HCT116 (cell line): ENCODE results near the gene HTR3B. TPM values are rescaled to one million over a fixed set of nuclear protein-coding genes. Genes with fewer than 3 reads are reported as not detected.
A peak's percentile ranks its signal among the peaks of the same experiment; 100 is the strongest.

Experiments used
- ATAC-seq: fragments of 200-7000 bp; cut with Tn5 transposase; 2 replicates; pipeline ENCODE4 v1.9.1; 2020; ENCODE audit warnings: mild to moderate bottlenecking, moderate library complexity
- BruUV-seq: library from RNA; stranded (reverse); fragments of 400-500 nt; replicated peaks from 2 replicates; lab custom pipeline; 2021; lab: Mats Ljungman, UMichigan
- CTCF ChIA-PET: fragments of 300-600 bp; sonication (Branson Sonifier 250); formaldehyde crosslinking; loops from one replicate; lab custom pipeline; 2021; ENCODE audit warnings: antibody characterized with exemption; lab: Charles Lee
- POLR2A ChIA-PET: fragments of 300-600, 350-600 bp; sonication (Branson Sonifier 250); formaldehyde crosslinking; loops from one replicate; lab custom pipeline; 2021; ENCODE audit warnings: antibody characterized with exemption; lab: Charles Lee
- RAD21 ChIA-PET, 2 experiments: fragments of 300-600 bp; sonication (Branson Sonifier 250); formaldehyde crosslinking; loops; one replicate each; lab custom pipeline; 2023; ENCODE audit warnings: low total read pairs in 2 of 2; ENCODE audit not compliant: uncharacterized antibody in 2 of 2, unreplicated experiment in 2 of 2, low non-redundant PET in 1 of 2; lab: Charles Lee
- DNase-seq: peaks from one replicate; pipeline ENCODE4 v3.0.0-alpha.2; 2010; ENCODE audit warnings: low read depth, low spot score
- H2AFZ ChIP-seq: fragments of 200-600 bp; shearing (Covaris generic), sonication (generic); 2 replicates; pipeline ENCODE4 v1.6.1; 2017; ENCODE audit warnings: low read depth, mixed run types, mixed read lengths, antibody characterized with exemption, low read length; ENCODE audit not compliant: poor library complexity, severe bottlenecking
- H3K27ac ChIP-seq: 2 replicates; pipeline ENCODE4 v1.5.1; 2012; ENCODE audit warnings: low read depth, low read length
- H3K27me3 ChIP-seq: fragments of 200-600 bp; sonication (generic); 2 replicates; pipeline ENCODE4 v1.6.1; 2016; ENCODE audit warnings: mixed run types, low read length, mixed read lengths; ENCODE audit not compliant: insufficient read depth
- H3K36me3 ChIP-seq, 2 experiments: fragments of 200-500 bp in 1 of 2; fragments of 200-600 bp in 1 of 2; sonication (Bioruptor generic) in 1 of 2; sonication (generic) in 1 of 2; 2 replicates each; pipeline versions ENCODE4 v1.5.1 to v1.6.1; 2014 to 2016; ENCODE audit warnings: low read length in 2 of 2, inconsistent platforms in 1 of 2, mixed read lengths in 1 of 2, mixed run types in 1 of 2; ENCODE audit not compliant: insufficient read depth in 2 of 2, control insufficient read depth in 1 of 2
- H3K4me1 ChIP-seq, 2 experiments: fragments of 200-600 bp in 1 of 2; sonication (generic) in 1 of 2; 2 replicates each; pipeline versions ENCODE4 v1.5.1 to v1.6.1; 2012 to 2017; ENCODE audit warnings: low read length in 2 of 2, inconsistent platforms in 1 of 2, mild to moderate bottlenecking in 1 of 2, mixed read lengths in 1 of 2, mixed run types in 1 of 2, moderate library complexity in 1 of 2; ENCODE audit not compliant: insufficient read depth in 2 of 2, control insufficient read depth in 1 of 2
- H3K4me2 ChIP-seq: fragments of 200-600 bp; sonication (generic); 2 replicates; pipeline ENCODE4 v1.6.1; 2017; ENCODE audit warnings: mixed run types, low read length, mixed read lengths
- H3K4me3 ChIP-seq, 2 experiments: fragments of 200-600 bp in 1 of 2; sonication (generic) in 1 of 2; replicated peaks in 1 of 2; 2 replicates each; pipeline ENCODE4 v1.5.1; 2011 to 2016; ENCODE audit warnings: low read length in 2 of 2, control low read depth in 1 of 2, low read depth in 1 of 2, mild to moderate bottlenecking in 1 of 2, mixed read lengths in 1 of 2, mixed run types in 1 of 2
- H3K79me2 ChIP-seq: fragments of 200-600 bp; sonication (generic); 2 replicates; pipeline ENCODE4 v1.6.1; 2017; ENCODE audit warnings: mild to moderate bottlenecking, mixed run types, low read length, moderate library complexity, mixed read lengths; ENCODE audit not compliant: insufficient read depth
- H3K9ac ChIP-seq: fragments of 200-600 bp; sonication (generic); 2 replicates; pipeline ENCODE4 v1.6.1; 2016; ENCODE audit warnings: low read length, mixed read lengths
- H3K9me2 ChIP-seq: fragments of 200-600 bp; sonication (generic), shearing (Covaris generic); 2 replicates; pipeline ENCODE4 v1.6.1; 2017; ENCODE audit warnings: mixed run types, mild to moderate bottlenecking, moderate library complexity; ENCODE audit not compliant: insufficient read depth
- H3K9me3 ChIP-seq, 2 experiments: fragments of 200-500 bp in 1 of 2; fragments of 200-600 bp in 1 of 2; sonication (Bioruptor generic) in 1 of 2; sonication (generic) in 1 of 2; 2 replicates each; pipeline ENCODE4 v1.6.1; 2014 to 2017; ENCODE audit warnings: low read length in 2 of 2, mixed read lengths in 2 of 2, inconsistent platforms in 1 of 2, low read depth in 1 of 2, mild to moderate bottlenecking in 1 of 2, mixed run types in 1 of 2, moderate library complexity in 1 of 2; ENCODE audit not compliant: control insufficient read depth in 1 of 2, insufficient read depth in 1 of 2
- H4K20me1 ChIP-seq: fragments of 200-600 bp; sonication (generic), shearing (Covaris generic); 2 replicates; pipeline ENCODE4 v1.6.1; 2017; ENCODE audit warnings: mixed run types, mild to moderate bottlenecking, moderate library complexity; ENCODE audit not compliant: insufficient read depth
- CEBPB ChIP-seq: IDR thresholded peaks from 2 replicates; pipeline ENCODE4 v1.6.1; 2012; ENCODE audit warnings: low read depth
- EGR1 ChIP-seq: IDR thresholded peaks from 2 replicates; pipeline ENCODE4 v1.6.1; 2012; ENCODE audit warnings: low read depth
- ELF1 ChIP-seq: IDR thresholded peaks from 2 replicates; pipeline ENCODE4 v1.6.1; 2012; ENCODE audit warnings: low read depth, borderline replicate concordance
- EZH2 ChIP-seq: fragments of 200-600 bp; sonication (generic); IDR thresholded peaks from 2 replicates; pipeline ENCODE4 v1.6.1; 2017; ENCODE audit warnings: antibody characterized with exemption, mixed run types
- MAX ChIP-seq: IDR thresholded peaks from 2 replicates; pipeline ENCODE4 v1.6.1; 2012
- SIN3A ChIP-seq: IDR thresholded peaks from 2 replicates; pipeline ENCODE4 v1.6.1; 2012; ENCODE audit warnings: low read depth
- SP1 ChIP-seq: IDR thresholded peaks from 2 replicates; pipeline ENCODE4 v1.6.1; 2012; ENCODE audit warnings: low read depth
- TCF7L2 ChIP-seq: IDR thresholded peaks from 2 replicates; pipeline ENCODE4 v1.7.0; 2011; ENCODE audit warnings: borderline replicate concordance, inconsistent platforms; ENCODE audit not compliant: insufficient read depth, insufficient read length; ENCODE audit errors: extremely low read depth
- intact Hi-C: fragments of 100-400 bp; cut with micrococcal nuclease; formaldehyde crosslinking; loops from 2 replicates; pipeline ENCODE4 v1.10.0; 2022
- total RNA-seq: library from RNA; stranded (reverse); gene quantifications from one replicate; pipeline ENCODE4 v1.2.1, GENCODE V29; 2021; ENCODE audit not compliant: unreplicated experiment
- TF ChIP-seq, protein P1 (sequence below): IDR thresholded peaks from 2 replicates; pipeline ENCODE4 v1.6.1; 2012; ENCODE audit warnings: low read depth
- TF ChIP-seq, protein P2 (sequence below): IDR thresholded peaks from 2 replicates; pipeline ENCODE4 v1.6.1; 2011; ENCODE audit warnings: mild to moderate bottlenecking, low read length, moderate library complexity; ENCODE audit not compliant: insufficient replicate concordance; ENCODE audit errors: extremely low read depth

HTR3B gene
- total RNA-seq, 1 experiment from 2014 or later = not detected

- TF ChIP-seq, protein P1, sequence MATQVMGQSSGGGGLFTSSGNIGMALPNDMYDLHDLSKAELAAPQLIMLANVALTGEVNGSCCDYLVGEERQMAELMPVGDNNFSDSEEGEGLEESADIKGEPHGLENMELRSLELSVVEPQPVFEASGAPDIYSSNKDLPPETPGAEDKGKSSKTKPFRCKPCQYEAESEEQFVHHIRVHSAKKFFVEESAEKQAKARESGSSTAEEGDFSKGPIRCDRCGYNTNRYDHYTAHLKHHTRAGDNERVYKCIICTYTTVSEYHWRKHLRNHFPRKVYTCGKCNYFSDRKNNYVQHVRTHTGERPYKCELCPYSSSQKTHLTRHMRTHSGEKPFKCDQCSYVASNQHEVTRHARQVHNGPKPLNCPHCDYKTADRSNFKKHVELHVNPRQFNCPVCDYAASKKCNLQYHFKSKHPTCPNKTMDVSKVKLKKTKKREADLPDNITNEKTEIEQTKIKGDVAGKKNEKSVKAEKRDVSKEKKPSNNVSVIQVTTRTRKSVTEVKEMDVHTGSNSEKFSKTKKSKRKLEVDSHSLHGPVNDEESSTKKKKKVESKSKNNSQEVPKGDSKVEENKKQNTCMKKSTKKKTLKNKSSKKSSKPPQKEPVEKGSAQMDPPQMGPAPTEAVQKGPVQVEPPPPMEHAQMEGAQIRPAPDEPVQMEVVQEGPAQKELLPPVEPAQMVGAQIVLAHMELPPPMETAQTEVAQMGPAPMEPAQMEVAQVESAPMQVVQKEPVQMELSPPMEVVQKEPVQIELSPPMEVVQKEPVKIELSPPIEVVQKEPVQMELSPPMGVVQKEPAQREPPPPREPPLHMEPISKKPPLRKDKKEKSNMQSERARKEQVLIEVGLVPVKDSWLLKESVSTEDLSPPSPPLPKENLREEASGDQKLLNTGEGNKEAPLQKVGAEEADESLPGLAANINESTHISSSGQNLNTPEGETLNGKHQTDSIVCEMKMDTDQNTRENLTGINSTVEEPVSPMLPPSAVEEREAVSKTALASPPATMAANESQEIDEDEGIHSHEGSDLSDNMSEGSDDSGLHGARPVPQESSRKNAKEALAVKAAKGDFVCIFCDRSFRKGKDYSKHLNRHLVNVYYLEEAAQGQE = no peak
- TF ChIP-seq, protein P2, sequence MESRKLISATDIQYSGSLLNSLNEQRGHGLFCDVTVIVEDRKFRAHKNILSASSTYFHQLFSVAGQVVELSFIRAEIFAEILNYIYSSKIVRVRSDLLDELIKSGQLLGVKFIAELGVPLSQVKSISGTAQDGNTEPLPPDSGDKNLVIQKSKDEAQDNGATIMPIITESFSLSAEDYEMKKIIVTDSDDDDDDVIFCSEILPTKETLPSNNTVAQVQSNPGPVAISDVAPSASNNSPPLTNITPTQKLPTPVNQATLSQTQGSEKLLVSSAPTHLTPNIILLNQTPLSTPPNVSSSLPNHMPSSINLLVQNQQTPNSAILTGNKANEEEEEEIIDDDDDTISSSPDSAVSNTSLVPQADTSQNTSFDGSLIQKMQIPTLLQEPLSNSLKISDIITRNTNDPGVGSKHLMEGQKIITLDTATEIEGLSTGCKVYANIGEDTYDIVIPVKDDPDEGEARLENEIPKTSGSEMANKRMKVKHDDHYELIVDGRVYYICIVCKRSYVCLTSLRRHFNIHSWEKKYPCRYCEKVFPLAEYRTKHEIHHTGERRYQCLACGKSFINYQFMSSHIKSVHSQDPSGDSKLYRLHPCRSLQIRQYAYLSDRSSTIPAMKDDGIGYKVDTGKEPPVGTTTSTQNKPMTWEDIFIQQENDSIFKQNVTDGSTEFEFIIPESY = no peak
- no peak for TF ChIP-seq EGR1
- TF ChIP-seq SIN3A = no peak
- no peak for TF ChIP-seq MAX
- no peak for TF ChIP-seq EZH2
- no peak for TF ChIP-seq ELF1
- TF ChIP-seq SP1 = no peak
- TF ChIP-seq, all 23 proteins: peak for 0
These were observed 22.7 kb upstream of the HTR3B start (continued) for GRCh38 chr11:113881856-113882255.

GRCh38 chr11:113884361-113884836, 20.2 kb upstream of the HTR3B start:
- ATAC-seq (no peak), DNase-seq (no peak)
- BruUV-seq = no TSS peak
- peak; percentile 39; the same call in 1 of the 2 replicates for TF ChIP-seq CEBPB
- no peak for TF ChIP-seq TCF7L2
- H3K9ac ChIP-seq = no peak overlapping the region
- intact Hi-C loops = no loop called here
- no peaks in the 10 kb centered on the region; a peak in 1 of 4 replicates for H3K4me1 ChIP-seq
- no peaks in the 10 kb centered on the region for H3K9me2 ChIP-seq
- no peak overlapping the region for H2AFZ ChIP-seq
- no peaks in the 10 kb centered on the region for H4K20me1 ChIP-seq
- H3K9me3 ChIP-seq = no peaks in the 10 kb centered on the region
- ChIA-PET POLR2A (no interaction called here), RAD21 (interaction anchor here in 1 of 2 experiments (0.5 kb wide), 1 partner anchor 62 kb away, joined by 3 read pairs; no protein-coding TSS in a partner anchor), CTCF (interaction anchor here (1.3 to 1.8 kb wide), 2 partner anchors 9 to 12 kb away, joined by 3 to 7 read pairs; partner anchors contain the start of gene USP28)
- no peaks in the 10 kb centered on the region for H3K36me3 ChIP-seq
- no peaks in the 10 kb centered on the region for H3K27me3 ChIP-seq
- no peak overlapping the region for H3K4me3 ChIP-seq
- H3K79me2 ChIP-seq = no peaks in the 10 kb centered on the region
- no peak overlapping the region for H3K27ac ChIP-seq
- H3K4me2 ChIP-seq = no peak overlapping the region
